HG02759 (cell line): ENCODE measurements around the gene OSBPL10.

Experiments
- ATAC-seq: cut with Tn5 transposase; IDR thresholded peaks from one replicate; pipeline ENCODE4 v1.9.1; 2021; ENCODE audit warnings: mild to moderate bottlenecking, moderate library complexity; ENCODE audit not compliant: unreplicated experiment

OSBPL10 gene

DNA sequence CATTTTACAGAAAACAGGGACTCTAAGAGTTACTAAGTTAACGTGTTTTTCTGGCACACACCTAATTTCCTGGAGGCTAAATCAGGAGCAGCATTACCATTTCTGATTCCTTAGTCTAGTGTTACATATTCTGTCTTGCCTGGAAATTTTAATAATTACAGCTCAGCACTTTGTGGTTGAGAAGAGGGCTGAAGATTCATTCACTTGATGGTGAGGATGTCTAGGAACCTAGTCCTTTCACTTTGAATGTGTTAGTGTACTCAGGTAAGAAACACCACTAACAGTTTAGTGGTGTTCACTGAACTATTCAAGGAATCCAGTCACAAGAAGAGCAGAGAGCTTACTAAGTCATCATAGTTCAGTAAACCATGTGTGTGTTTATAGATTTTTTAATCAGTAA lies 345.5 kb downstream of the OSBPL10 start:
- ATAC-seq, result peak; percentile 55

- no peak for ATAC-seq
Measured at GRCh38 chr3:31634476-31634875, 346.6 kb downstream of the OSBPL10 start.

GRCh38 chr3:31629054-31629453 lies 352.0 kb downstream of the OSBPL10 start:
- peak; percentile 46 for ATAC-seq

DNA sequence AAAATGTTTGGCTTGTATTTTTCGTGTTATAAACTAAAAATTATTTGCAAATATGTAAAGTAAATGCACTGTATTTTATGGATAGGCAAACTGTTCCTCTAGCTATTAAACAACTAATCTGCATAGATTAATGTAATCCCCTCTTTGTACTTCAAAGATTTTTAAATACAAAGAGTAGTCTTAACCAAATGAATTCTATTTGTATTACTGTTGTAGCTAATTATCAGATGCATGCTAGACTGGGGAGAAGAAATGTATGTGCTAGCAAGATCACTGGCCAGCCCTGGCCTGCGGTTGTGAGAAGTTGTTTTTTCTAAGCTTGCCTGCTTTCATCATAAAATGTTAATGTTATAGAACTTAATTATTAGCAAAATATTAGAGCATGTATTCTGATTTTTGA lies 355.7 kb downstream of the OSBPL10 start:
- ATAC-seq, result no peak

- ATAC-seq, result no peak
Measured at GRCh38 chr3:31624083-31624709, 356.9 kb downstream of the OSBPL10 start.

GRCh38 chr3:31622636-31623288 lies 358.3 kb downstream of the OSBPL10 start:
- peak; percentile 50 for ATAC-seq

- no peak for ATAC-seq
Measured at GRCh38 chr3:31621314-31621713, 359.7 kb downstream of the OSBPL10 start.

GRCh38 chr3:31620656-31621055 lies 360.4 kb downstream of the OSBPL10 start:
- peak; percentile 42 for ATAC-seq

- ATAC-seq, result no peak
Measured at GRCh38 chr3:31616711-31617110, 364.4 kb downstream of the OSBPL10 start.

- no peak for ATAC-seq
Measured at GRCh38 chr3:31615071-31615875, 365.8 kb downstream of the OSBPL10 start.

DNA sequence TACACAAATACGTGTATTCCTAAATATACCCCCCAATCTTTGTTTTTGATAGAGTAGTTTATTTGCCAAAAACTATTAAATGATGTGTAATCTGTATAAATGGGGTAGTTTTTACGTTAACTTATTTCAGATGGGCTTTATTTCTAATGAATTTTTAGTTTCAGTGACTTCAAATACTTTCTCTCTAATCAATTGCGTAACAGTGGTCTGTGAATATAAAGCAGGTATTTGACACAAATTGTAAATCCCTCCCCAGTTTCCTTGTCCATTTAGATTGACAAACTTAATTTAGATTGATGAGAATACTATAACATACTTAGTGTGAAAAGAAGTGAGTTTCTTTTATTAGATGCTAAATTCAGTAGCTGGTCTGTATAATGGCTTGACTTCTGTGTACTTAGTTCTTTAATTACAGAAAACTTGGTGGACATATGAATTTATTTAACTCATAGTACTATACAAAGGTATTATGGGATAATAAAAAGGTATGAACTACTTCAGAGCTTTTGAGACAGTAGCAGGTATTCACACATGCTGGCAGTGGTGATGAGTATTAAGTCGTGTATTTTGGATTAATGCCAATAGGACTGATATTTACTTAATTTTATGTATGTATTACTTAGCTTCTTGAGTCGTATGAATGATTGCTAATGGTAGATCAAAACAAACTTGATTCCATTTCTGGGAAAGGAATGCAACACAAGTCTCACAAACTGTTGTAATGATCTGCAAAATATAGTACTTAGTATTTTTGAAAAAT lies 366.7 kb downstream of the OSBPL10 start:
- ATAC-seq, result no peak

DNA sequence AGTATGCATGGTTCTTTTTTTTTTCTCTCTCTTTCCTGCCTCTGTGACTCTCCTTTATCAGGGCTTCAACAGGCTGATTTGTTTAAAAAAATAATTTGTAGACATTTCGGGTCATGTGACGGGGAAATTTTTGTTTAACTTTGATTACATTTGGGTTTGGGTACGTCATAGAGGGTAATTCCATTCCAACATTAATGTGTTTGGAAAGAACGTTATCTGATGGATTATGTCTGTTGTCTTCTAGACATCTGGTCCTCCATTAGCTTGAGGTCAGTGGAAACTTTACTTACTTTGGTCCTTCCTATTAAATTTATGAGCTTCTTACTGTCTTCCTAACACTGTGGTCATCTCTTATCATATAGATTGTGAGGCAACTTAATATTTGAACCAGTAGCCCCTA lies 367.4 kb downstream of the OSBPL10 start:
- ATAC-seq, result no peak

DNA sequence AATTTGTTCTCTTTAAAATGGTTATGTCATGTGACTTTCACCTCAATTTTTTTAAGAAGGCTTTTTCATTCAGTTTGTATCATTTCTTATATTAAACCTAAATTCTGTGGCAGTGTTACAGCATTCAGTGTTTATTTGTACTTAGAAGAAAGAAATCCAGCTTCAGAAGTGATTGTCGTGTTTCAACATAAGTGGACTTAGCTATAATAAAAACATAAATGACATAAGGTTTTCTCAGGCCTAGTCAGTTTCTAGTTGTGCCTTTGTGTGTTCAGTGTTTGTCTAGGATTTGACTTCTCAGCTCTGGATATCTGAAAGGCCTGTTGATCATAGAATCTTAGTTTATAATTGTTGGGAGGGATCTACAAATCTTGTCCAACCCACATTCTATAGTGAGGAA lies 367.9 kb downstream of the OSBPL10 start:
- no peak for ATAC-seq
